Subcutaneous abdominal adipose tissue (tissue), 5 donors: ENCODE results near the gene RAB26.
A peak's percentile ranks its signal among the peaks of the same experiment; 100 is the strongest.

Experiments used
- H3K27ac ChIP-seq: one replicate; pipeline ENCODE4 v1.7.0; 2013; ENCODE audit warnings: low read depth, mild to moderate bottlenecking, inconsistent platforms, low read length, moderate library complexity
- H3K27me3 ChIP-seq, 5 donors: one replicate each; pipeline ENCODE4 v1.7.0; 2013; ENCODE audit warnings: low read length in 5 of 5, inconsistent platforms in 1 of 5; ENCODE audit not compliant: control insufficient read depth in 5 of 5, insufficient read depth in 4 of 5
- H3K36me3 ChIP-seq, 5 donors: one replicate each; pipeline ENCODE4 v1.7.0; 2013; ENCODE audit warnings: low read length in 5 of 5; ENCODE audit not compliant: control insufficient read depth in 5 of 5, insufficient read depth in 5 of 5
- H3K4me1 ChIP-seq, 5 donors: one replicate each; pipeline ENCODE4 v1.7.0; 2013; ENCODE audit warnings: low read length in 5 of 5, mild to moderate bottlenecking in 3 of 5, moderate library complexity in 1 of 5; ENCODE audit not compliant: control insufficient read depth in 5 of 5, insufficient read depth in 5 of 5
- H3K4me3 ChIP-seq, 5 donors: one replicate each; pipeline ENCODE4 v1.7.0; 2013; ENCODE audit warnings: low read length in 5 of 5, low read depth in 1 of 5
- H3K9ac ChIP-seq, 5 donors: one replicate each; pipeline ENCODE4 v1.7.0; 2013; ENCODE audit warnings: low read length in 5 of 5, mild to moderate bottlenecking in 4 of 5, moderate library complexity in 3 of 5
- H3K9me3 ChIP-seq, 5 donors: one replicate each; pipeline ENCODE4 v1.7.0; 2013; ENCODE audit warnings: low read length in 5 of 5; ENCODE audit not compliant: control insufficient read depth in 5 of 5
- donor health status: healthy.
- donor health status: healthy.
- donor health status: healthy.
- donor health status: healthy.
- donor health status: healthy.

RAB26 gene

DNA sequence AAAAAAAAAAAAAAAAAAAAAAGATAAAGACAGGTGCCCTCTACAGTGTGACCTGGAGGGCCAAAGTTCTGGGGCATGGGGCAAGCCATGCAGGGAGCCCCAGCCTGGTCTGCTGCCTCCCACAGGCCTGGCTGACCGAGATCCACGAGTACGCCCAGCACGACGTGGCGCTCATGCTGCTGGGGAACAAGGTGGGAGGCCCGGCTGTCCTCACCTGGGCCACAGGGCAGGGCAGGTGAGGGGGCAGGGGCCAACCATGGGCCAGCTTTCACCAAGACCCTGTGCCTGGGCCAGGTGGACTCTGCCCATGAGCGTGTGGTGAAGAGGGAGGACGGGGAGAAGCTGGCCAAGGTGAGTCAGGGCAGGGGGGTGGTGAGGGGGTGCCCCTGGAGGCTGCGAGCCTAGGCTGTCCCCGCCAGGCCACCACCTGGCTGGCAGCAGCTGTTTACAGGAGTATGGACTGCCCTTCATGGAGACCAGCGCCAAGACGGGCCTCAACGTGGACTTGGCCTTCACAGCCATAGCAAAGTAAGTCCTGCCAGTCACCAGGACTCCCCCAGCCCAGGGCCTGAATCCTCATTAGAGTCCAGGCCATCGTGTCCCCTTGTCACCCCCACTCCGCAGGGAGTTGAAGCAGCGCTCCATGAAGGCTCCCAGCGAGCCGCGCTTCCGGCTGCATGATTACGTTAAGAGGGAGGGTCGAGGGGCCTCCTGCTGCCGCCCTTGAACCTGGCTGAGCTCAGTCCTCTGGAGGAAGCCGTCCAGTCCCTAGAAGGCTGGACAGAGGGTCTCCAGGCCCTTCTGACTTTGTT, 4.5 kb downstream of the RAB26 start:
- Histone ChIP-seq H3K4me3 (peak overlapping the region; percentile 48 to 93 (median 83)), H3K4me1 (peaks cover 10 to 91% (median 80%) of the 10 kb centered on the region in 5 donors), H3K27me3 (no peaks in the 10 kb centered on the region), H3K9ac (peak overlapping the region in 3 of 5 donors; percentile 30 to 94 (median 58)), H3K9me3 (no peaks in the 10 kb centered on the region), H3K36me3 (peaks cover 0 to 13% (median 5%) of the 10 kb centered on the region in 5 donors), H3K27ac (peak overlapping the region; percentile 23)

DNA sequence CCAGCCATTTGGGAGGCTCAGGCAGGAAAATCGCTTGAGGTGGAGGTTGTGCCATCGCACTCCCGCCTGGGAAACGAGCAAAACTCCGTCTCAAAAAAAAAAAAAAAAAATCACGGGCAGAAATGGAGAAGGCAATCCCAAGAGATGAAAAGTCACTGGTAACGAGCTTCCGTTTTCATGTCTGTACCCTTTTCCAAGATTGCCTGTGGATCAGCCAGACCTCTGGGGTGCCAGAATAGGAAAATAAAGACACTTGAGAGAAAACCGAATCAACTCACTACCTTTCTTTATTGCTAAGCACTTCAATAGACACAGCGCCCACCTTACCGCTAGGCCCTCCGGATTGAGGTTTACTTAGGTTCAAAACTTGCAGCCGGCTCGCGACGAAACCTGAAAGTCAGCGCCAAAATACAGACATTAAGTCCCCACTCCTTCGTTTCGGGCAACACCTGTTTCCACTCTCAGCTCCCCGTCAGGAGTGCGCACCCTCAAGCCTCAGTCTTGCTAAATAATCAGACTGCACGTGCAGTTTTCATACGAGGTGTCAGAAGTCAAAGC, 6.2 kb downstream of the RAB26 start:
- Histone ChIP-seq H3K4me1 (peaks cover 10 to 93% (median 85%) of the 10 kb centered on the region in 5 donors), H3K4me3 (peak overlapping the region; percentile 67 to 96 (median 92)), H3K9ac (peak overlapping the region; percentile 75 to 94 (median 91)), H3K36me3 (peaks cover 0 to 13% (median 5%) of the 10 kb centered on the region in 5 donors), H3K9me3 (no peaks in the 10 kb centered on the region), H3K27ac (peak overlapping the region; percentile 83), H3K27me3 (no peaks in the 10 kb centered on the region)

DNA sequence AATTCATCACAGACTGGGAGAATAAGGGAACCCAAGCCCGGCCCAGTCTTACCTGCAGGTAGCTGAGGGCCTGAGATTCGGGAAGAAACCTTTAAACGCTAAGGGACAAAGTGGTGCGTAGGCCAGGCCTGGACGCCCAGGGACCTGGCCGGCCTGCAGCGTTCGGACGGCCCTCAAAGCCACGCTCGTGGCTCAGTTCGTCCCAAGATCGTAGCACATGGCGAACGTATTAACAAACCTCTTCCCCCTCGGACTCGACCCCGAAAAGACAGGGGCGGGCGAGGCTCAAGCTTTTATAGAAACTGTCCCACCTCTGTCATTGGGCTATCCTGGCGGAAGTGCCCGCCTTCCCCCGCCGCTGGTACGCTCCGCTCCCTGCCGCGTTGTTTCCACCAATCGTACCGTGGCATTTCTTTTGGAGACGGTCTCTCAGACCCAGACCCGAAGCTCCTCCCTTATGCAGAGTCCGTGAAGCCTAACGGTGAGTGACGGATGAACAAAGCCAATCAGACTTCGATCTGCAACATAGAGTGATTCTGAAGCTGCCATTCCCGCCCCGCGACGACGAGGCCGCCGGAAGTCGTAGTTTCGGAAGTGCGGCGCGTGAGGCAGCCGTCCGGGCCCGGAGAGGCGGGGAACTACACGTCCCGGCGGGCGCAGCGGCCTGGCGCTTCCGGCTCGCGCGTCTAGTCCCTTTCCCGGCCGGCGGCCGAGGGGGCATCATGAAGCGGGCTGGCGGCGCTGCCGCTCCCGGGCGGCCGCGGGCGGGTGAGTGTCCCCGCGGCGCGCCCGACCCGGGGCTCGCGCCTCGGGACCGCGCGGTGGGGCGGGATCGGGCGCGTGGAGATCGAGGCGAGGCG, 6.9 kb downstream of the RAB26 start, which contains the start of gene TRAF7:
Gene TRAF7, plus strand, starts transcription at position 692 of the 860 bp plus-strand sequence. CDS start 8,139 bp downstream, outside the sequence.
- Histone ChIP-seq H3K9ac (peak within 1 kb of the TSS; percentile 75 to 94 (median 91)), H3K27ac (peak within 1 kb of the TSS; percentile 83), H3K4me1 (peaks cover 10 to 93% (median 84%) of the 10 kb centered on the region in 5 donors), H3K4me3 (peak within 1 kb of the TSS; percentile 81 to 96 (median 92)), H3K9me3 (no peaks in the 10 kb centered on the region), H3K27me3 (no peaks in the 10 kb centered on the region), H3K36me3 (peaks cover 0 to 13% (median 5%) of the 10 kb centered on the region in 5 donors)

DNA sequence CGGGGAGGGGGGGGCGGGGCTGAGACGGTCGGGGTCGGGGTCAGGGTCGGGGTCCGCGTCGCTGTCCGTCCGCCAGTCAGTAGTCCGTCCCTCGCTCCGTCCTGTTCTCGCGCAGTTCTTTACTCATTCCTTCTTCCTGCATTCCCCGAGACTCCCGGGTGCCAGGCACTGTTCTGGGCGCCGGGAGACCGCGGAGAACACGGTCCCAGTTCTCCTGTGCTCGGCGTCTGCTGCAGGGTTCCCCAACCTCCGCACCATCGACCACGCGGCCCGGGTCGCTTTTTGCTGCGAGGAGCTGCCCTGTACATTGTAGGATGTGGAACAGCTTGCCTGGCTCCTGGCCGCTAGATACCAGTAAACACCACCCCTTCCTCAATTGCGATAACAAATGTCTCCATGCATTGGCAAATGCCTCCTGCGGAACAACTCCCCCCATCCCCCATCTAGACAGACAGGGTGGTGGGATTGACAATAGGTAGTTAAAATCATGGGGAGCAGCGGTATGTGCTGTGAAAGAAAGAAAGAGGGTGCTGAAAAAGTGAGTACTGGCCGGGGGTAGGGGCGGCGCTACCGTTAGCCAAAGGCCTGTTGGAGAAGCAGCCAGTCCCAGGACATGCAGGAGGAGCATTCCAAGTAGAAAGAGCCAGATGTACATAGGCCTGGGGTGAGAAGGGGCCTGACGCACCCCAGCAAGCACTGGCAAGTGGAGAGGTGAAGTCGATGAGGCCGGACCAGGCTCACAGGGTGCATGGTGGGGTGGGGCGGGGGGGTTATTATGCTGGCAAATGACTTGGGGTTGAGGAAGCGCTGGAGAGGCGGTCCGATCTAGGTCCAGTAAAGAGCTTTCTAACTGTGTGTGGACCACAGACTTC, 7.8 kb downstream of the RAB26 start:
- H3K27me3 ChIP-seq, result no peaks in the 10 kb centered on the region

DNA sequence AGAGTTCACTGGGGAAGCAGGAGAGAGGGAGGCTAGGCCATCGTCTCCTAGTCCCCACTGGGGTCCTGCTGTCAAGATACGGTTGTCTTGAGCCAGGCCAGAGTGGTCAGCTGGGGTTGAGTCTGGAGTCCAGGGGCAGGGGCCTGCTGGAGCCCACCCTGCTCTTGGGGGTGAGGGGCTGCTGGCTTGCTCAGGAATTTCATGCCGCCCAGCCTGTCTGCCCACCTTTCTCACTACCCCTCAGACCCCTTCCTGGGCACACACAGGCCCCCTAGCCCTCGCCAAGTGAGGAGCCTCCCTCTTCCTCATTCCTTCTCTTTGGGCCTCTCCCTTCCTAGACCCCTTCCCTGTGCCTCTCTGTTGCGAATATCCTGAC, 8.4 kb downstream of the RAB26 start:
- peak overlapping the region; percentile 75 to 86 (median 81) for H3K4me3 ChIP-seq

More for the DNA sequence above, 7.8 kb downstream of the RAB26 start:
- Histone ChIP-seq H3K9me3 (no peaks in the 10 kb centered on the region), H3K4me3 (peak overlapping the region; percentile 75 to 86 (median 81)), H3K4me1 (peaks cover 10 to 91% (median 82%) of the 10 kb centered on the region in 5 donors), H3K36me3 (peaks cover 0 to 10% (median 5%) of the 10 kb centered on the region in 5 donors), H3K27ac (peak overlapping the region; percentile 46), H3K9ac (peak overlapping the region in 4 of 5 donors; percentile 75 to 89 (median 82))

DNA sequence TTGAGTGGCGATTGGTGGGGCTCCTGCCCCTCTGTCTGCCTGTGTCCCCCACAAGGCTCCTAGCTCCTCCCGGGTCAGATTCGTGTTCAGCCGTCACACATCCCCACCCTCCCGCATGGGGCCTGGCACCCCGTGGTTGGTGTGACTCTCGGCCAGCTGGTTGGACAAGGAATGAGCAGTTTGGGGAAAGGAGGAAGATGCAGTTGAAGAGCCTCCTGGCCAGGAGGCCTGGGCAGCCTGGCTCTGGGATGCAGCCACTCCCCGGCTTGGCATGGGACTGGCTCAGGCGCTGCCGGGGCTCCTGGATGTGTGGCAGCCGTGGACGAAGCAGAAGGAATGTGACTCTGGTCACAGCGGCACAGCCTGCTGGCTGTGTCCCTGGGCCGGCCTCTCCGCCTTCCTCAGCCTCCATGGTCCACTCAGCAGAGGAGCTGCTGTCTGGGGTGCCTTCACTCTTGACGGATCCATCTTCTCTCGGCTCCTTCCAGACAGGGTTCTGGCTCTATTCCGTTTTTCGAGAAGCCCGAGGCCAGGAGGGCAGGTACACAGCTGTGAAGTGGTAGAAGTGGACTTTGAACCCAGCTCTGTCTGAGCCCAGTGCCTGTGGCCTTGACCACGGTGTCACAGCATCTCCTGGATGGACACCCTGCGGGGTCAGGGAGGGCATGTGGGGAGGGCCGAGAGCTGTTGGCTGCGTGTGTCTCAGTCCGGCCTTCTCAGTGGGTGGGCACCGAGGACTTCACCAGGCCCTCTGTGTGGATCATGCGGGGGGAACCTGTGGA, 9.2 kb downstream of the RAB26 start:
- no peaks in the 10 kb centered on the region for H3K27me3 ChIP-seq
- H3K4me1 ChIP-seq, result peaks cover 8 to 85% (median 77%) of the 10 kb centered on the region in 5 donors
- H3K27ac ChIP-seq, result no peak overlapping the region
- no peaks in the 10 kb centered on the region for H3K36me3 ChIP-seq
- H3K9ac ChIP-seq, result peak overlapping the region in 3 of 5 donors; percentile 31 to 48 (median 41)
- no peaks in the 10 kb centered on the region for H3K9me3 ChIP-seq
- H3K4me3 ChIP-seq, result no peak overlapping the region

More for the DNA sequence above, 8.4 kb downstream of the RAB26 start:
- Histone ChIP-seq H3K36me3 (peaks cover 0 to 4% (median under 1%) of the 10 kb centered on the region in 5 donors), H3K27me3 (no peaks in the 10 kb centered on the region), H3K4me1 (peaks cover 8 to 91% (median 83%) of the 10 kb centered on the region in 5 donors), H3K27ac (no peak overlapping the region), H3K9me3 (no peaks in the 10 kb centered on the region), H3K9ac (peak overlapping the region in 3 of 5 donors; percentile 17 to 84 (median 51))

DNA sequence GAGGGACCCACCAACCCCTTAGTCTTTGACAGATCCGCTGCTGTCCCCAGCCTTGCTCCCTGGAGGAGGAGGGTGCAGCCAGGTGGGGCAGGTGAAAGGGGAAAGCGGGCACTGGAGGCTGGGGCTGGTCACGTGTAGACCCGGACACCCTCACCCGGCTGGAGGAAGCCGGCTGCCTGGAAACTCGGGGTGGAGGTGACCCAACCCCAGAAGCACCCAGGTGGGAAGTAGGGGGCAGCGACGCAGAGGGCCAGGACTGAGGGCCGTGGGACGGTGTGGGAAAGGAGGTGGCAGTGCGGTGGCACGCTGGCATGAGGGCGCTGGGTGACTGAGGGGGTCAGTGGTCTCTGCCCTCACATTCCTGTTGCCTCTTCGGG, 9.8 kb downstream of the RAB26 start:
- Histone ChIP-seq H3K27ac (peak overlapping the region; percentile 37), H3K9ac (peak overlapping the region in 1 of 5 donors; percentile 31), H3K4me3 (no peak overlapping the region), H3K9me3 (no peaks in the 10 kb centered on the region), H3K36me3 (no peaks in the 10 kb centered on the region), H3K27me3 (no peaks in the 10 kb centered on the region), H3K4me1 (peaks cover 8 to 79% (median 71%) of the 10 kb centered on the region in 5 donors)

DNA sequence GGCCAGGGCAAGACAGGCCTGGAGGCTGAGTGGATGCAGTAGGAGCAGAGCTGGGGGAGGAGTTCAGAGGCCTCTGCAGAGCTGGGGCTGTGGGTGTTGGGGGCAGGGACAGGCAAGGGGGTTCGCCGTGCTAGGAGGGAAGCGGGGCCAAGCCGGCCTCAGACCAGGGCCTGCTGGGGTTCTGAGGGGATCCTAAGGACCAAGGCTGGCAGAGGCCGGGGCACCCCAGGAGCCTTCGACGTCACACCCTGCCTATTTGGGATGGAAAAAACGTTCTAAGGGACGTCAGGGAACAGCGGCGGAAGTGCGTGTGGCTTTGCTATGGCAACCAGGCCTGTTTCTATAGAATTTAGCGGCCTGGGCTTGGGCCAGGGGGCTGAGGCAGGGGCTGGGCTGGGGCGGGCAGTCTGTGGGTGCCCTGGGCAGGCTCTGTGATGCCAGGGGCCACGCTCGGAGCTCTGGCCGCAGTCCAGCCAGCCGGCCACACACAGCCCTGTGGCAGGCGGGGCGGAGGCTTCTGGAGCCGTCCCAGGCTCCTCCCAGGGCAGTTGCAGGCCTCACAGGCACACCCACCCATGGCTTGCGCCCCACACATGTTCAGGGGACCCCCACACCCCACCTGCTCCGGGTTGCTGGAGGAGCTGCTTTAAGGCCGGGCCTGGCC, 10.9 kb downstream of the RAB26 start:
- no peaks in the 10 kb centered on the region for H3K9me3 ChIP-seq
- H3K27ac ChIP-seq, result peak overlapping the region; percentile 37
- H3K36me3 ChIP-seq, result peaks cover 0 to 2% (median 0%) of the 10 kb centered on the region in 5 donors
- H3K4me1 ChIP-seq, result peaks cover 3 to 68% (median 61%) of the 10 kb centered on the region in 5 donors
- H3K4me3 ChIP-seq, result peak overlapping the region in 4 of 5 donors; percentile 18 to 40 (median 36)
- H3K9ac ChIP-seq, result peak overlapping the region in 4 of 5 donors; percentile 15 to 62 (median 32)
- no peaks in the 10 kb centered on the region for H3K27me3 ChIP-seq
